Gastrocnemius medialis (tissue), 4 donors: ENCODE data around the gene C10orf90. TPM values are rescaled to one million over a fixed set of nuclear protein-coding genes. Genes with fewer than 3 reads are reported as not detected.

ENCODE experiments used
- ATAC-seq, 2 donors: fragments of 150-250 bp; one replicate each; pipeline ENCODE4 v1.9.1; 2016
- DNase-seq, 2 donors: peaks; one replicate each; pipeline ENCODE4 v3.0.0-alpha.2; 2019
- H3K27ac ChIP-seq, 4 donors: fragments of 200-600 bp; sonication (generic); 1 replicate in 1 of 4; 2 replicates in 3 of 4; pipeline ENCODE4 v1.5.1; 2016 to 2018; ENCODE audit warnings: mild to moderate bottlenecking in 2 of 4, moderate library complexity in 1 of 4
- H3K27me3 ChIP-seq, 3 donors: fragments of 200-600 bp; sonication (generic) in 2 of 3; 1 replicate in 1 of 3; 2 replicates in 2 of 3; pipeline versions ENCODE4 v1.5.1 to v1.6.0; 2016 to 2019; ENCODE audit warnings: mild to moderate bottlenecking in 1 of 3, moderate library complexity in 1 of 3
- H3K36me3 ChIP-seq, 2 donors: fragments of 200-600 bp; sonication (generic) in 1 of 2; one replicate each; pipeline ENCODE4 v1.5.1; 2017 to 2018
- H3K4me1 ChIP-seq, 2 donors: fragments of 200-600 bp; sonication (generic) in 1 of 2; one replicate each; pipeline ENCODE4 v1.5.1; 2016 to 2017; ENCODE audit warnings: mild to moderate bottlenecking in 2 of 2
- H3K4me3 ChIP-seq, 4 donors: fragments of 200-600 bp; sonication (generic) in 3 of 4; 1 replicate in 1 of 4; 2 replicates in 3 of 4; pipeline ENCODE4 v1.5.1; 2016 to 2019; ENCODE audit warnings: mild to moderate bottlenecking in 2 of 4
- H3K9me3 ChIP-seq, 3 donors: fragments of 200-600 bp; sonication (generic) in 2 of 3; 1 replicate in 1 of 3; 2 replicates in 2 of 3; pipeline ENCODE4 v1.5.1; 2016 to 2019
- POLR2A ChIP-seq, 2 donors: fragments of 450-650 bp; IDR thresholded peaks; one replicate each; pipeline ENCODE4 v1.6.1; 2017; ENCODE audit warnings: antibody characterized with exemption in 2 of 2, mild to moderate bottlenecking in 2 of 2, moderate library complexity in 2 of 2
- in situ Hi-C, 4 donors: fragments of 200-750 bp; cut with MboI; loops; one replicate each; pipeline versions ENCODE4 v1.15.0 to v1.8.0; 2017; ENCODE audit warnings: low sequenced_read_pairs in 4 of 4
- intact Hi-C: fragments of 100-400 bp; cut with DNase I; formaldehyde crosslinking; loops from one replicate; pipeline ENCODE4 v1.15.1; 2023; ENCODE audit warnings: low total_unique reads
- total RNA-seq, 4 donors: library from RNA; depleted of rRNA; stranded (reverse); fragments of >200 nt; gene quantifications; one replicate each; pipeline versions ENCODE4 v1.1.0 to v1.2.3, GENCODE V29; 2016
- TF ChIP-seq, protein P1 (sequence below), 5 experiments: fragments of 450-650 bp in 3 of 5; fragments of 200-600 bp in 2 of 5; sonication (generic) in 2 of 5; IDR thresholded peaks in 4 of 5; conservative IDR thresholded peaks in 1 of 5; 1 replicate in 4 of 5; 2 replicates in 1 of 5; pipeline ENCODE4 v1.5.1; 2016 to 2019; ENCODE audit warnings: antibody characterized with exemption in 5 of 5, mild to moderate bottlenecking in 3 of 5, moderate library complexity in 3 of 5

The C10orf90 gene
- total RNA-seq, 4 donors from 2014 or later: not detected

DNA sequence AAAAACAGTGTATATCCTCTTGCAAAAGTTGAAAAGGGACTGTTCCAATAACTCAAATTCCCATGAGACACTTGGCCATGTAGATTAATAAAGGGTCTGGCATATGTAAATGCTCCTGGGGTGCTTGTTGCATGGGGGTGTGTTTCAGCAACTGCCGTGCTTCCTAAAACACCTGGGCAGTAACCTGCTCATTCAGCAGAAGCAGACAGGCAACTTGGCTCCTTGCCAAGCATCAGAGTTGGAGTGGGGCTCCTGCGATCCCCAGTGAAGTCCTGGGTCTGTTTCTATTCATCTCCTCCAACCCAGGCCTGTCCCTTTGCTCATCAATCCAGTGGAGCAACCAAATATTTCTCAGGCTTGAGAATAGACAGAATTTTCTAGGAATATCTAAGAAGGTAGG, 240.0 kb downstream of the C10orf90 start:
- ATAC-seq: no peak
- no peak for DNase-seq
- in situ Hi-C loops (no loop called here), intact Hi-C loops (no loop called here)
- H3K4me1 ChIP-seq: no peaks in the 10 kb centered on the region
- no peaks in the 10 kb centered on the region for H3K9me3 ChIP-seq
- no peak for TF ChIP-seq POLR2A (IDR thresholded peaks at IDR 0.05)
- TF ChIP-seq, protein P1, sequence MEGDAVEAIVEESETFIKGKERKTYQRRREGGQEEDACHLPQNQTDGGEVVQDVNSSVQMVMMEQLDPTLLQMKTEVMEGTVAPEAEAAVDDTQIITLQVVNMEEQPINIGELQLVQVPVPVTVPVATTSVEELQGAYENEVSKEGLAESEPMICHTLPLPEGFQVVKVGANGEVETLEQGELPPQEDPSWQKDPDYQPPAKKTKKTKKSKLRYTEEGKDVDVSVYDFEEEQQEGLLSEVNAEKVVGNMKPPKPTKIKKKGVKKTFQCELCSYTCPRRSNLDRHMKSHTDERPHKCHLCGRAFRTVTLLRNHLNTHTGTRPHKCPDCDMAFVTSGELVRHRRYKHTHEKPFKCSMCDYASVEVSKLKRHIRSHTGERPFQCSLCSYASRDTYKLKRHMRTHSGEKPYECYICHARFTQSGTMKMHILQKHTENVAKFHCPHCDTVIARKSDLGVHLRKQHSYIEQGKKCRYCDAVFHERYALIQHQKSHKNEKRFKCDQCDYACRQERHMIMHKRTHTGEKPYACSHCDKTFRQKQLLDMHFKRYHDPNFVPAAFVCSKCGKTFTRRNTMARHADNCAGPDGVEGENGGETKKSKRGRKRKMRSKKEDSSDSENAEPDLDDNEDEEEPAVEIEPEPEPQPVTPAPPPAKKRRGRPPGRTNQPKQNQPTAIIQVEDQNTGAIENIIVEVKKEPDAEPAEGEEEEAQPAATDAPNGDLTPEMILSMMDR (IDR thresholded peaks at IDR 0.05 in 4 of 5, conservative IDR thresholded peaks at IDR 0.05 in 1 of 5): no peak
- H3K4me3 ChIP-seq: no peak overlapping the region
- no peaks in the 10 kb centered on the region for H3K36me3 ChIP-seq
- H3K27me3 ChIP-seq: no peaks in the 10 kb centered on the region
- H3K27ac ChIP-seq: no peak overlapping the region

DNA sequence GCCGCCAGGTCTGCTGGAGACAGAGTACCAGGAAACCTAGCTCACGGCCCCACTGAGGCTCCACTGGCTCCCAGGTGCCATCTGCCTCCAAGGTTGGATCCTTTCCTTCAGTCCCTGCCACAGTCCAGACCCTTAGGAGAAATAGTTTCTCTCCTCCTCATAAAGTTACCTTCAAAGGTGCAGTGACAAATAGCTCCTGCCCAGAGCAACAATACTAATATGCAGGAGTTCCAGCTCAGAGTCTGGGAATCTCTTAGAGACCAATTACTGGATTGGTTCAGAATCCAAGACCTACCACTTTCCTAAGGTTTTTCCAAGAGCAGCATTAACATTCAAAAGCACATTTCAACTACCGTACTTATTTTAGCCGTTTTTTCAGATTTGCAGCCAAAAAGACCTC, 241.2 kb downstream of the C10orf90 start:
- ATAC-seq: no peak
- in situ Hi-C loops (no loop called here), intact Hi-C loops (no loop called here)
- no peak for TF ChIP-seq POLR2A (IDR thresholded peaks at IDR 0.05)
- TF ChIP-seq, protein P1 (IDR thresholded peaks at IDR 0.05 in 4 of 5, conservative IDR thresholded peaks at IDR 0.05 in 1 of 5): no peak
- H3K27me3 ChIP-seq: no peaks in the 10 kb centered on the region
- no peak overlapping the region for H3K27ac ChIP-seq
- no peaks in the 10 kb centered on the region for H3K9me3 ChIP-seq
- no peaks in the 10 kb centered on the region for H3K36me3 ChIP-seq
- H3K4me1 ChIP-seq: no peaks in the 10 kb centered on the region
- DNase-seq: no peak
- H3K4me3 ChIP-seq: no peak overlapping the region

DNA sequence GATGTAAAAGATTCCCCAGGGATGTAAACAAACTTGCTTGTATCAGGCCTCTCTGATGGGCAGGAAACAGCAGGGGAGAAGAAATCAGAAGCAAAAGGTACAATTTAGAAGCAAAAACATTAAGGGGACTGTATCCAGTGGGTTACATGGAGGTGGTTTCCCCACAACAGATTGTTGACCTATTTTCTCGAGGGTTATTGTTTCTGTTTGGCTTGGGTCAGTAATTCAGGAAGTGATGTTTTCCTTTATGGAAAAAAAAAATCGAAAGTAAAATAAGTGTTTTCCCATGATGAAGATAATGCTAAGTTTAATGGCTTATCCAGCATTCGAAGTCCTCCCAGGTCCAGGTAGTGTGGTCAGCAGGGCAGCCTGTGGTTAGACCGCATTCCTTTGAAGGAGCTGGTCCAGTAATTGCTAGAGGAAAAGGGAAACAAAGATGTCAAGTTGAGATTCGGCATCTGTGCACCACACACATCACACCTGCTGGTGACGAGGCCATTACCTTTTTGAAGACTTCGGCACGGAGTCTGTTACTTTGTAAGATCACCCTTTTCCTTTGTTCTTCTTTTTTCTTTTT, 244.9 kb downstream of the C10orf90 start:
- H3K9me3 ChIP-seq: no peaks in the 10 kb centered on the region
- intact Hi-C loops: no loop called here
- no peaks in the 10 kb centered on the region for H3K36me3 ChIP-seq
- ATAC-seq (no peak), DNase-seq (no peak)
- in situ Hi-C loops: no loop called here
- H3K4me1 ChIP-seq: no peaks in the 10 kb centered on the region
- no peak overlapping the region for H3K4me3 ChIP-seq
- H3K27ac ChIP-seq: no peak overlapping the region
- TF ChIP-seq POLR2A (IDR thresholded peaks at IDR 0.05): no peak
- TF ChIP-seq, protein P1 (IDR thresholded peaks at IDR 0.05 in 4 of 5, conservative IDR thresholded peaks at IDR 0.05 in 1 of 5): no peak
- H3K27me3 ChIP-seq: no peaks in the 10 kb centered on the region

DNA sequence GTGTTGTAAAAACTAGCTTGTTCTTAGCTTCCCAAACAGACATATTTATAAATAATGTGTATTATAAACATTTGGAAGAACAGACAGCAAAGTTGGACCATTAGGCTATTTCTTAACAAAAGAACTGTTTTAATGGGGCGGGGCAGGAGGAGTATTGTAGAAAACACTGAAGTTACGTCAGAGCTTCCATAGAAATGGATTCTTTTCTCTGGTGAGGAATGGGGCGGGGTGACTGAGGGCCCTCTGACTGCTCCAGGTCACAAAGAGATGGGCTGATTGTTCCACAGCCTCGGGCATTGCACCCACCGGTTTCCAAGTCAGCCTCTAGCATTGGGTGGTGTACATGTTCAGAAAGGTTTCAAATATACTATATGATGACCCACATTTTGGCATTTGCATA, 245.5 kb downstream of the C10orf90 start:
- H3K27me3 ChIP-seq: no peaks in the 10 kb centered on the region
- TF ChIP-seq POLR2A (IDR thresholded peaks at IDR 0.05): no peak
- TF ChIP-seq, protein P1 (IDR thresholded peaks at IDR 0.05 in 4 of 5, conservative IDR thresholded peaks at IDR 0.05 in 1 of 5): no peak
- no peak overlapping the region for H3K4me3 ChIP-seq
- DNase-seq (no peak), ATAC-seq (no peak)
- intact Hi-C loops (no loop called here), in situ Hi-C loops (no loop called here)
- H3K36me3 ChIP-seq: no peaks in the 10 kb centered on the region
- H3K4me1 ChIP-seq: no peaks in the 10 kb centered on the region
- no peak overlapping the region for H3K27ac ChIP-seq
- no peaks in the 10 kb centered on the region for H3K9me3 ChIP-seq
